ENCODE data around the gene PARD6B.

- TF ChIP-seq CTCF (IDR thresholded peaks at IDR 0.05) (no peak), TP53 (CRISPR knock-in tag; IDR thresholded peaks at IDR 0.05) (no peak), ATF3 (CRISPR knock-in tag; conservative IDR thresholded peaks at IDR 0.05) (no peak), ATF2 (CRISPR knock-in tag; IDR thresholded peaks at IDR 0.05; ENCODE audit: borderline replicate concordance, low read depth) (no peak), ATF1 (CRISPR knock-in tag; IDR thresholded peaks at IDR 0.05) (no peak), ARID4B (CRISPR knock-in tag; IDR thresholded peaks at IDR 0.05; ENCODE audit: borderline replicate concordance) (no peak), STAT6 (CRISPR knock-in tag; conservative IDR thresholded peaks at IDR 0.05; ENCODE audit: low read depth) (no peak), ZBTB21 (CRISPR knock-in tag; IDR thresholded peaks at IDR 0.05; ENCODE audit: borderline replicate concordance) (no peak), PRDM15 (CRISPR knock-in tag; IDR thresholded peaks at IDR 0.05) (no peak)
Observed at GRCh38 chr20:50689864-50690649, 41.3 kb upstream of the PARD6B start.
